ENCODE results near the gene GPC3.

GRCh38 chrX:133563705-133564104, 421.7 kb downstream of the GPC3 start:
- TF ChIP-seq EP300 (IDR thresholded peaks at IDR 0.05; ENCODE audit: borderline replicate concordance in 1 of 2, low read depth in 1 of 2, low read length in 1 of 2), result no peak
- TF ChIP-seq CTCF (IDR thresholded peaks at IDR 0.05), result no peak
- no peak for TF ChIP-seq RAD21 (IDR thresholded peaks at IDR 0.05; ENCODE audit: low read length)
- TF ChIP-seq, protein P1, sequence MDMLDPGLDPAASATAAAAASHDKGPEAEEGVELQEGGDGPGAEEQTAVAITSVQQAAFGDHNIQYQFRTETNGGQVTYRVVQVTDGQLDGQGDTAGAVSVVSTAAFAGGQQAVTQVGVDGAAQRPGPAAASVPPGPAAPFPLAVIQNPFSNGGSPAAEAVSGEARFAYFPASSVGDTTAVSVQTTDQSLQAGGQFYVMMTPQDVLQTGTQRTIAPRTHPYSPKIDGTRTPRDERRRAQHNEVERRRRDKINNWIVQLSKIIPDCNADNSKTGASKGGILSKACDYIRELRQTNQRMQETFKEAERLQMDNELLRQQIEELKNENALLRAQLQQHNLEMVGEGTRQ (IDR thresholded peaks at IDR 0.05; ENCODE audit: borderline replicate concordance, low read depth, low read length), result no peak
- TF ChIP-seq SIN3A (IDR thresholded peaks at IDR 0.05; ENCODE audit: borderline replicate concordance, low read depth, low read length), result no peak
- no peak for TF ChIP-seq IRF3 (IDR thresholded peaks at IDR 0.05; ENCODE audit: low read depth, low read length)
- TF ChIP-seq EZH2phosphoT487 (IDR thresholded peaks at IDR 0.05; ENCODE audit: borderline replicate concordance, low read depth), result no peak
- TF ChIP-seq POLR2AphosphoS5 (IDR thresholded peaks at IDR 0.05; ENCODE audit: low read depth, low read length), result no peak
- no peak for TF ChIP-seq FOSL2 (IDR thresholded peaks at IDR 0.05; ENCODE audit: borderline replicate concordance, low read depth)
- no peak for TF ChIP-seq FOXJ3 (CRISPR knock-in tag; IDR thresholded peaks at IDR 0.05)
- TF ChIP-seq REST (IDR thresholded peaks at IDR 0.05; ENCODE audit: low read depth, low read length), result no peak
- TF ChIP-seq ELF1 (IDR thresholded peaks at IDR 0.05), result no peak
- no peak for TF ChIP-seq JUND (IDR thresholded peaks at IDR 0.05)

All from SK-N-SH (cell line).